Measurements from ENCODE around the gene ART3. TPM values are rescaled to one million over a fixed set of nuclear protein-coding genes. Genes with fewer than 3 reads are reported as not detected.

Gene ART3
- polyA plus RNA-seq, 1 of the 3 experiments (the other 2 are of a cell fraction) = not detected

DNA sequence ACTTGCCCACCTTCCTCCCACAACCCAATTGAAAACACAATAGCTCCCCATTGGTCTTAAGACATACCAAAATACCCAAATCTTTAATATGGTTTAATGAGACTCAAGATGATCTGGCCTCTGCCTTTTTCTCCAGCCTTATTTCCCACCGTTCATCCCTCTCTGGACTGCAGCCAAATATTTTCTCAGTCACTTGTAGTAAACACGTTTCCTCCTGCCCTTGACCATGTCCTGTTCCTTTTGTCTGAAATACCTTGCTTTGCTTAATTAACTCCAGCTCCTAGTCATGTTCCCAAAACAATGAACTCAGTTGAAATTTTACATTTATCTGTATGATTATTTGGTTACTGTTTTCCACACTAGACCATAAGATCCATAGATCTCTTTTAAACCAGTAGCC, 82.1 kb downstream of the ART3 start:
- Histone ChIP-seq H3K27me3 (ENCODE audit: insufficient read depth) (no peaks in the 10 kb centered on the region), H2AFZ (ENCODE audit: low read depth) (no peak overlapping the region), H3K9me3 (no peaks in the 10 kb centered on the region), H3K9me2 (no peaks in the 10 kb centered on the region), H3K79me2 (ENCODE audit: insufficient read depth) (no peaks in the 10 kb centered on the region), H4K20me1 (ENCODE audit: insufficient read depth) (no peaks in the 10 kb centered on the region), H3F3A (replicated peaks; ENCODE audit: insufficient read depth) (no peaks in the 10 kb centered on the region), H3K4me2 (no peak overlapping the region), H3K27ac (ENCODE audit: low read depth in 2 of 2, low read length in 1 of 2) (no peak overlapping the region), H3K4me1 (ENCODE audit: control insufficient read depth in 1 of 2, insufficient read depth in 2 of 2, low read depth in 1 of 2, low read length in 1 of 2) (no peaks in the 10 kb centered on the region), H3K9ac (no peak overlapping the region), H3K36me3 (replicated peaks in 1 of 2; ENCODE audit: control insufficient read depth in 1 of 2, insufficient read depth in 2 of 2, low read length in 1 of 2) (peaks cover 25 to 27% of the 10 kb centered on the region in 2 experiments), H3K4me3 (ENCODE audit: low read depth in 2 of 2, low read length in 1 of 2) (no peak overlapping the region)
- 55% methylated on average over 2 of the region's 2 CpGs for WGBS (ENCODE audit: low lambda C conversion rate)
- TF ChIP-seq POLR2AphosphoS5 (IDR thresholded peaks at IDR 0.05; ENCODE audit: low read depth, low read length) = no peak
- no peak for TF ChIP-seq FOXM1 (IDR thresholded peaks at IDR 0.05; ENCODE audit: low read depth)
- TF ChIP-seq MEF2A (IDR thresholded peaks at IDR 0.05; ENCODE audit: borderline replicate concordance, low read depth) = no peak
- TF ChIP-seq EP300 (IDR thresholded peaks at IDR 0.05; ENCODE audit: borderline replicate concordance in 1 of 2, low read depth in 1 of 2, low read length in 1 of 2) = no peak
- TF ChIP-seq TAF1 (IDR thresholded peaks at IDR 0.05; ENCODE audit: borderline replicate concordance, low read depth, low read length) = no peak
- TF ChIP-seq, protein P1, sequence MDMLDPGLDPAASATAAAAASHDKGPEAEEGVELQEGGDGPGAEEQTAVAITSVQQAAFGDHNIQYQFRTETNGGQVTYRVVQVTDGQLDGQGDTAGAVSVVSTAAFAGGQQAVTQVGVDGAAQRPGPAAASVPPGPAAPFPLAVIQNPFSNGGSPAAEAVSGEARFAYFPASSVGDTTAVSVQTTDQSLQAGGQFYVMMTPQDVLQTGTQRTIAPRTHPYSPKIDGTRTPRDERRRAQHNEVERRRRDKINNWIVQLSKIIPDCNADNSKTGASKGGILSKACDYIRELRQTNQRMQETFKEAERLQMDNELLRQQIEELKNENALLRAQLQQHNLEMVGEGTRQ (IDR thresholded peaks at IDR 0.05; ENCODE audit: borderline replicate concordance, low read depth, low read length) = no peak
- TF ChIP-seq RCOR1 (IDR thresholded peaks at IDR 0.05; ENCODE audit: low read length) = no peak
- no peak for TF ChIP-seq NFIC (IDR thresholded peaks at IDR 0.05; ENCODE audit: borderline replicate concordance)
- TF ChIP-seq, protein P2, sequence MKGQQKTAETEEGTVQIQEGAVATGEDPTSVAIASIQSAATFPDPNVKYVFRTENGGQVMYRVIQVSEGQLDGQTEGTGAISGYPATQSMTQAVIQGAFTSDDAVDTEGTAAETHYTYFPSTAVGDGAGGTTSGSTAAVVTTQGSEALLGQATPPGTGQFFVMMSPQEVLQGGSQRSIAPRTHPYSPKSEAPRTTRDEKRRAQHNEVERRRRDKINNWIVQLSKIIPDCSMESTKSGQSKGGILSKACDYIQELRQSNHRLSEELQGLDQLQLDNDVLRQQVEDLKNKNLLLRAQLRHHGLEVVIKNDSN (IDR thresholded peaks at IDR 0.05; ENCODE audit: borderline replicate concordance, low read depth) = no peak
- no peak for TF ChIP-seq RAD21 (IDR thresholded peaks at IDR 0.05; ENCODE audit: low read length)
- TF ChIP-seq RFX5 (IDR thresholded peaks at IDR 0.05; ENCODE audit: low read length) = no peak
- CTCF ChIA-PET = interaction anchor here (1.0 to 1.6 kb wide), 3 partner anchors 23 to 348 kb away, joined by 3 to 11 read pairs (median 5); no protein-coding TSS in a partner anchor
- POLR2A ChIA-PET = no interaction called here
- DNase-seq = no peak

DNA sequence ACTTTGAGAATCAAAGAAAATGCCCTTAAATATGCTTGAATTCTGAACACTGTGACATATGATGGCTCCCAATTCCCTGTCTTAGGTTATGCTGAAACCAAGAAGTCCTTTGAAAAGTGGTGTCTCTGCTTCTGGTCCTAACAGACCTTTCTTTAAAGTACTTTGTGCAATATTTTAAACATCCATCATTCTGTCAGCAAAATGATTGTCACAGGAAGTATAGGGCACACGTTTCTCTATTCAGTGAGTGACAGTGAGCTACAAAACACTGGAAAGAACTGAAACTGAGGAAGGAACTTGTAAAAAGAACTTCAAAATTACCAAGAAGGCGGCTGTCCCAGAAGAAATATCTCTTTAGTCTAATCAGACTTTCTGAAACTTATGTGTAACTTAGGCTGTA, 85.8 kb downstream of the ART3 start:
- ChIA-PET CTCF (interaction anchor here (1.8 kb wide), 1 partner anchor 19 kb away, joined by 7 read pairs; no protein-coding TSS in a partner anchor), POLR2A (no interaction called here)
- TF ChIP-seq FOXM1 (IDR thresholded peaks at IDR 0.05; ENCODE audit: low read depth) (no peak), YY1 (IDR thresholded peaks at IDR 0.05; ENCODE audit: low read depth) (no peak), NFIC (IDR thresholded peaks at IDR 0.05; ENCODE audit: borderline replicate concordance) (no peak), RFX5 (IDR thresholded peaks at IDR 0.05; ENCODE audit: low read length) (no peak), RAD21 (IDR thresholded peaks at IDR 0.05; ENCODE audit: low read length) (no peak), ELF1 (IDR thresholded peaks at IDR 0.05) (no peak)
- TF ChIP-seq, protein P1 (IDR thresholded peaks at IDR 0.05; ENCODE audit: borderline replicate concordance, low read depth, low read length) = no peak
- TF ChIP-seq, protein P3, sequence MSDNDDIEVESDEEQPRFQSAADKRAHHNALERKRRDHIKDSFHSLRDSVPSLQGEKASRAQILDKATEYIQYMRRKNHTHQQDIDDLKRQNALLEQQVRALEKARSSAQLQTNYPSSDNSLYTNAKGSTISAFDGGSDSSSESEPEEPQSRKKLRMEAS (IDR thresholded peaks at IDR 0.05; ENCODE audit: low read depth) = no peak
- TF ChIP-seq, protein P4, sequence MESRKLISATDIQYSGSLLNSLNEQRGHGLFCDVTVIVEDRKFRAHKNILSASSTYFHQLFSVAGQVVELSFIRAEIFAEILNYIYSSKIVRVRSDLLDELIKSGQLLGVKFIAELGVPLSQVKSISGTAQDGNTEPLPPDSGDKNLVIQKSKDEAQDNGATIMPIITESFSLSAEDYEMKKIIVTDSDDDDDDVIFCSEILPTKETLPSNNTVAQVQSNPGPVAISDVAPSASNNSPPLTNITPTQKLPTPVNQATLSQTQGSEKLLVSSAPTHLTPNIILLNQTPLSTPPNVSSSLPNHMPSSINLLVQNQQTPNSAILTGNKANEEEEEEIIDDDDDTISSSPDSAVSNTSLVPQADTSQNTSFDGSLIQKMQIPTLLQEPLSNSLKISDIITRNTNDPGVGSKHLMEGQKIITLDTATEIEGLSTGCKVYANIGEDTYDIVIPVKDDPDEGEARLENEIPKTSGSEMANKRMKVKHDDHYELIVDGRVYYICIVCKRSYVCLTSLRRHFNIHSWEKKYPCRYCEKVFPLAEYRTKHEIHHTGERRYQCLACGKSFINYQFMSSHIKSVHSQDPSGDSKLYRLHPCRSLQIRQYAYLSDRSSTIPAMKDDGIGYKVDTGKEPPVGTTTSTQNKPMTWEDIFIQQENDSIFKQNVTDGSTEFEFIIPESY (IDR thresholded peaks at IDR 0.05; ENCODE audit: borderline replicate concordance, low read depth) = no peak
- TF ChIP-seq, protein P5, sequence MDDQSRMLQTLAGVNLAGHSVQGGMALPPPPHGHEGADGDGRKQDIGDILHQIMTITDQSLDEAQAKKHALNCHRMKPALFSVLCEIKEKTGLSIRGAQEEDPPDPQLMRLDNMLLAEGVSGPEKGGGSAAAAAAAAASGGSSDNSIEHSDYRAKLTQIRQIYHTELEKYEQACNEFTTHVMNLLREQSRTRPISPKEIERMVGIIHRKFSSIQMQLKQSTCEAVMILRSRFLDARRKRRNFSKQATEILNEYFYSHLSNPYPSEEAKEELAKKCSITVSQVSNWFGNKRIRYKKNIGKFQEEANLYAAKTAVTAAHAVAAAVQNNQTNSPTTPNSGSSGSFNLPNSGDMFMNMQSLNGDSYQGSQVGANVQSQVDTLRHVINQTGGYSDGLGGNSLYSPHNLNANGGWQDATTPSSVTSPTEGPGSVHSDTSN (IDR thresholded peaks at IDR 0.05) = no peak
- Histone ChIP-seq H3K27ac (ENCODE audit: low read depth in 2 of 2, low read length in 1 of 2) (no peak overlapping the region), H3K9ac (no peak overlapping the region), H3K4me3 (ENCODE audit: low read depth in 2 of 2, low read length in 1 of 2) (no peak overlapping the region), H3K36me3 (replicated peaks in 1 of 2; ENCODE audit: control insufficient read depth in 1 of 2, insufficient read depth in 2 of 2, low read length in 1 of 2) (peaks cover 54 to 56% of the 10 kb centered on the region in 2 experiments), H3F3A (replicated peaks; ENCODE audit: insufficient read depth) (no peaks in the 10 kb centered on the region), H3K9me2 (no peaks in the 10 kb centered on the region), H3K79me2 (ENCODE audit: insufficient read depth) (no peaks in the 10 kb centered on the region), H3K9me3 (no peaks in the 10 kb centered on the region), H3K27me3 (ENCODE audit: insufficient read depth) (no peaks in the 10 kb centered on the region), H3K4me2 (no peak overlapping the region), H3K4me1 (ENCODE audit: control insufficient read depth in 1 of 2, insufficient read depth in 2 of 2, low read depth in 1 of 2, low read length in 1 of 2) (no peaks in the 10 kb centered on the region), H2AFZ (ENCODE audit: low read depth) (no peak overlapping the region), H4K20me1 (ENCODE audit: insufficient read depth) (no peaks in the 10 kb centered on the region)
- WGBS (ENCODE audit: low lambda C conversion rate) = 88% methylated on average over 2 of the region's 2 CpGs
- no peak for DNase-seq

Data from SK-N-SH (cell line).